Upper lobe of left lung (tissue), 6 donors: Measurements from ENCODE around the gene LMBRD2. TPM values are rescaled to one million over a fixed set of nuclear protein-coding genes. Genes with fewer than 3 reads are reported as not detected.
A peak's percentile ranks its signal among the peaks of the same experiment; 100 is the strongest.

Source experiments
- ATAC-seq, 2 donors: fragments of 200-7000 bp; cut with Tn5 transposase; one replicate each; pipeline ENCODE4 v1.9.1; 2022; ENCODE audit warnings: mild to moderate bottlenecking in 2 of 2, moderate library complexity in 2 of 2; ENCODE audit not compliant: low FRiP score in 2 of 2
- DNase-seq, 2 donors: peaks; one replicate each; pipeline ENCODE4 v3.0.0-alpha.2; 2019 to 2020
- H3K27ac ChIP-seq, 4 donors: fragments of 200-600 bp; sonication (generic); one replicate each; pipeline ENCODE4 v1.5.1; 2016 to 2019
- H3K27me3 ChIP-seq, 4 donors: fragments of 200-600 bp; sonication (generic); one replicate each; pipeline ENCODE4 v1.5.1; 2017 to 2019
- H3K36me3 ChIP-seq, 4 donors: fragments of 200-600 bp; sonication (generic); one replicate each; pipeline ENCODE4 v1.5.1; 2016 to 2019
- H3K4me1 ChIP-seq, 4 donors: fragments of 200-600 bp; sonication (generic); one replicate each; pipeline ENCODE4 v1.5.1; 2018 to 2019
- H3K4me3 ChIP-seq, 4 donors: fragments of 200-600 bp; sonication (generic); one replicate each; pipeline ENCODE4 v1.5.1; 2017 to 2019; ENCODE audit warnings: mild to moderate bottlenecking in 2 of 4, moderate library complexity in 1 of 4
- H3K9me3 ChIP-seq, 4 donors: fragments of 200-600 bp; sonication (generic); one replicate each; pipeline ENCODE4 v1.5.1; 2018 to 2019
- CTCF ChIP-seq, 6 experiments: fragments of 450-650 bp in 4 of 6; fragments of 200-600 bp in 2 of 6; sonication (generic) in 2 of 6; IDR thresholded peaks; one replicate each; pipeline ENCODE4 v1.5.1; 2016 to 2019; ENCODE audit warnings: antibody characterized with exemption in 6 of 6
- EP300 ChIP-seq, 4 donors: sonication (generic); formaldehyde crosslinking; IDR thresholded peaks; one replicate each; pipeline ENCODE4 v1.5.1; 2017; ENCODE audit warnings: antibody characterized with exemption in 4 of 4, control low read depth in 2 of 4
- POLR2A ChIP-seq, 4 donors: fragments of 450-650 bp; IDR thresholded peaks; one replicate each; pipeline ENCODE4 v1.5.1; 2016 to 2017; ENCODE audit warnings: antibody characterized with exemption in 4 of 4, mild to moderate bottlenecking in 2 of 4
- POLR2AphosphoS5 ChIP-seq, 2 donors: sonication (generic); formaldehyde crosslinking; IDR thresholded peaks; one replicate each; pipeline ENCODE4 v1.5.1; 2017; ENCODE audit warnings: antibody characterized with exemption in 2 of 2
- WGBS, 2 donors: methylation state at CpG; one replicate each; pipeline ENCODE4 v1.1.5; 2017 to 2018; 5-methylcytosine and 5-hydroxymethylcytosine counted together
- total RNA-seq, 6 donors: library from RNA; depleted of rRNA in 4 of 6; stranded (reverse); fragments of >200 nt in 4 of 6; gene quantifications; one replicate each; pipeline versions ENCODE4 v1.1.0 to v1.2.1, GENCODE V29; 2016 to 2021
- donor health status: DM: no; HTN: no; CAD: no; lungs with moderate emphysema.
- donor health status: DM: no; HTN: yes; CAD: no; lungs with severe emphysema.

LMBRD2 gene
- total RNA-seq, 6 donors from 2014 or later: 3.8 to 27.0 (median 8.8) TPM

GRCh38 chr5:36178524-36178890 lies 26.8 kb upstream of the LMBRD2 start:
- DNase-seq: no peak
- Histone ChIP-seq H3K4me1 (no peaks in the 10 kb centered on the region), H3K27me3 (no peaks in the 10 kb centered on the region), H3K9me3 (no peaks in the 10 kb centered on the region), H3K27ac (no peak overlapping the region), H3K4me3 (no peak overlapping the region), H3K36me3 (peaks cover 3 to 57% (median 5%) of the 10 kb centered on the region in 4 donors)
- WGBS, 2 donors: 94 to 95% methylated on average over 3 of the region's 3 CpGs
- ATAC-seq: no peak
- no peak for TF ChIP-seq POLR2A (IDR thresholded peaks at IDR 0.05)

- DNase-seq: no peak
- Histone ChIP-seq H3K4me3 (no peak overlapping the region), H3K9me3 (no peaks in the 10 kb centered on the region), H3K27me3 (no peaks in the 10 kb centered on the region), H3K27ac (no peak overlapping the region), H3K36me3 (peaks cover 3 to 59% (median 7%) of the 10 kb centered on the region in 4 donors), H3K4me1 (no peaks in the 10 kb centered on the region)
- peak in 1 of 2 donors; percentile 60 for ATAC-seq
- TF ChIP-seq CTCF (IDR thresholded peaks at IDR 0.05) (peak; percentile 24 to 52 (median 44)), EP300 (IDR thresholded peaks at IDR 0.05) (no peak), POLR2AphosphoS5 (IDR thresholded peaks at IDR 0.05) (no peak)
- 64 to 69% methylated on average over 2 of the region's 2 CpGs for WGBS, 2 donors
Observed at GRCh38 chr5:36177715-36178523, 26.2 kb upstream of the LMBRD2 start.

GRCh38 chr5:36177154-36177553 lies 25.5 kb upstream of the LMBRD2 start:
- TF ChIP-seq POLR2AphosphoS5 (IDR thresholded peaks at IDR 0.05): no peak
- no peak for TF ChIP-seq EP300 (IDR thresholded peaks at IDR 0.05)
- TF ChIP-seq POLR2A (IDR thresholded peaks at IDR 0.05): no peak
- no peak for TF ChIP-seq CTCF (IDR thresholded peaks at IDR 0.05)
- Histone ChIP-seq H3K36me3 (peaks cover 3 to 61% (median 7%) of the 10 kb centered on the region in 4 donors), H3K27ac (no peak overlapping the region), H3K4me1 (no peaks in the 10 kb centered on the region), H3K27me3 (no peaks in the 10 kb centered on the region), H3K9me3 (no peaks in the 10 kb centered on the region), H3K4me3 (no peak overlapping the region)
- ATAC-seq (no peak), DNase-seq (no peak)
- WGBS, 2 donors: 65 to 86% methylated on average over 2 of the region's 2 CpGs

GRCh38 chr5:36175043-36175442 lies 23.4 kb upstream of the LMBRD2 start:
- ATAC-seq (no peak), DNase-seq (no peak)
- H3K4me1 ChIP-seq: no peaks in the 10 kb centered on the region
- H3K4me3 ChIP-seq: no peak overlapping the region
- WGBS, 2 donors: 89 to 91% methylated on average over 5 of the region's 5 CpGs
- H3K9me3 ChIP-seq: no peaks in the 10 kb centered on the region
- no peaks in the 10 kb centered on the region for H3K27me3 ChIP-seq
- H3K27ac ChIP-seq: no peak overlapping the region
- peaks cover 4 to 66% (median 12%) of the 10 kb centered on the region in 4 donors for H3K36me3 ChIP-seq
- TF ChIP-seq EP300 (IDR thresholded peaks at IDR 0.05): no peak
- TF ChIP-seq POLR2A (IDR thresholded peaks at IDR 0.05): no peak
- TF ChIP-seq POLR2AphosphoS5 (IDR thresholded peaks at IDR 0.05): no peak
- TF ChIP-seq CTCF (IDR thresholded peaks at IDR 0.05): no peak

GRCh38 chr5:36174119-36174518 lies 22.4 kb upstream of the LMBRD2 start:
- ATAC-seq (no peak), DNase-seq (no peak)
- WGBS, 2 donors: 41 to 44% methylated on average over 3 of the region's 3 CpGs
- Histone ChIP-seq H3K4me1 (no peaks in the 10 kb centered on the region), H3K27me3 (no peaks in the 10 kb centered on the region), H3K4me3 (no peak overlapping the region), H3K27ac (peak overlapping the region in 1 of 4 donors; percentile 1), H3K36me3 (peaks cover 4 to 66% (median 12%) of the 10 kb centered on the region in 4 donors), H3K9me3 (no peaks in the 10 kb centered on the region)
- TF ChIP-seq POLR2AphosphoS5 (IDR thresholded peaks at IDR 0.05) (no peak), CTCF (IDR thresholded peaks at IDR 0.05) (no peak), EP300 (IDR thresholded peaks at IDR 0.05) (no peak), POLR2A (IDR thresholded peaks at IDR 0.05) (no peak)
